ENCODE data around the gene PTP4A2.

DNA sequence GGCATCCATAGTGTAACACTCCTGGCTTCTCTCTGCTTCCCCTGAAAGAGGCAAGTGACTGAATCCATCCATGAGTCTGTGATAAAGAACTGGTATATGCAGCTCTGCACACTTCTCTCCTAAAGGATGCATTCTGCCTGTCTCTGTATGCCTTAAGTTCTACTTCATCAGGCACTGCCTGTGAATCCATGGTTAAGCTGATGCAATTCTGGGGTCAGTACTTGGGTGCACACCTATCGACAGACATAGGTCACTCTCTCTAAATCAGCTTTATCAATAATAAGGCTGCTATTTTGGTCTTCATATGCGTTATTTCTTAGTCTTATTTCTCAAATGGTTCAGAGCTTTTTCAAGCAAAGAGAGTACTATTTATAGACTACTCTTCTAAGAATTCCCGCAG lies 32.7 kb upstream of the PTP4A2 start:
- TF ChIP-seq, protein P1, sequence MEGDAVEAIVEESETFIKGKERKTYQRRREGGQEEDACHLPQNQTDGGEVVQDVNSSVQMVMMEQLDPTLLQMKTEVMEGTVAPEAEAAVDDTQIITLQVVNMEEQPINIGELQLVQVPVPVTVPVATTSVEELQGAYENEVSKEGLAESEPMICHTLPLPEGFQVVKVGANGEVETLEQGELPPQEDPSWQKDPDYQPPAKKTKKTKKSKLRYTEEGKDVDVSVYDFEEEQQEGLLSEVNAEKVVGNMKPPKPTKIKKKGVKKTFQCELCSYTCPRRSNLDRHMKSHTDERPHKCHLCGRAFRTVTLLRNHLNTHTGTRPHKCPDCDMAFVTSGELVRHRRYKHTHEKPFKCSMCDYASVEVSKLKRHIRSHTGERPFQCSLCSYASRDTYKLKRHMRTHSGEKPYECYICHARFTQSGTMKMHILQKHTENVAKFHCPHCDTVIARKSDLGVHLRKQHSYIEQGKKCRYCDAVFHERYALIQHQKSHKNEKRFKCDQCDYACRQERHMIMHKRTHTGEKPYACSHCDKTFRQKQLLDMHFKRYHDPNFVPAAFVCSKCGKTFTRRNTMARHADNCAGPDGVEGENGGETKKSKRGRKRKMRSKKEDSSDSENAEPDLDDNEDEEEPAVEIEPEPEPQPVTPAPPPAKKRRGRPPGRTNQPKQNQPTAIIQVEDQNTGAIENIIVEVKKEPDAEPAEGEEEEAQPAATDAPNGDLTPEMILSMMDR (IDR thresholded peaks at IDR 0.05): no peak
- TF ChIP-seq POLR2A (IDR thresholded peaks at IDR 0.05): no peak
